ENCODE measurements around the gene CDR2.
"Not testable (repeated sequence)": the region's sequence is repeated elsewhere in the genome, so short reads cannot be mapped to it uniquely, and the experiment has no call there.

The CDR2 gene

GRCh38 chr16:22374311-22375116, at the start of gene CDR2:
CDR2 (minus strand) TSS chr16:22374619; CDS start chr16:22374309, 310 bp downstream.
- peaks cover 24% of the 10 kb centered on the region for H3K4me1 ChIP-seq (ENCODE audit: control insufficient read depth, insufficient read depth, low read length)
- peak within 1 kb of the TSS; percentile 69 for H3K9ac ChIP-seq (ENCODE audit: low read depth, low read length)
- H3K36me3 ChIP-seq (ENCODE audit: control insufficient read depth, insufficient read depth, low read length) = peaks cover 17% of the 10 kb centered on the region; the same call in 1 of the 2 replicates
- no peaks in the 10 kb centered on the region for H3K9me3 ChIP-seq (ENCODE audit: control insufficient read depth, insufficient read depth, low read length)
- H3K27me3 ChIP-seq (ENCODE audit: control insufficient read depth, insufficient read depth, low read length) = no peaks in the 10 kb centered on the region; the same call in 1 of the 2 replicates
- H3K4me3 ChIP-seq (ENCODE audit: low read depth, low read length) = peak within 1 kb of the TSS; percentile 88
- H3K27ac ChIP-seq (ENCODE audit: low read depth, low read length) = peak within 1 kb of the TSS; percentile 83

- no peaks in the 10 kb centered on the region for H3K9me3 ChIP-seq (ENCODE audit: control insufficient read depth, insufficient read depth, low read length)
- no peaks in the 10 kb centered on the region for H3K27me3 ChIP-seq (ENCODE audit: control insufficient read depth, insufficient read depth, low read length)
- no peak overlapping the region for H3K9ac ChIP-seq (ENCODE audit: low read depth, low read length)
- no peak overlapping the region for H3K27ac ChIP-seq (ENCODE audit: low read depth, low read length)
- H3K36me3 ChIP-seq (ENCODE audit: control insufficient read depth, insufficient read depth, low read length) = peaks cover 24% of the 10 kb centered on the region
- H3K4me1 ChIP-seq (ENCODE audit: control insufficient read depth, insufficient read depth, low read length) = no peaks in the 10 kb centered on the region
- H3K4me3 ChIP-seq (ENCODE audit: low read depth, low read length) = no peak overlapping the region
Observed at GRCh38 chr16:22423716-22424115, 49.3 kb upstream of the CDR2 start.

- H3K4me3 ChIP-seq (ENCODE audit: low read depth, low read length) = no peak overlapping the region
- H3K4me1 ChIP-seq (ENCODE audit: control insufficient read depth, insufficient read depth, low read length) = no peaks in the 10 kb centered on the region
- 0 out of 2 replicates have a peak, but pooled peaks cover 13% of the 10 kb centered on the region for H3K36me3 ChIP-seq (ENCODE audit: control insufficient read depth, insufficient read depth, low read length)
- no peak overlapping the region for H3K9ac ChIP-seq (ENCODE audit: low read depth, low read length)
- no peak overlapping the region for H3K27ac ChIP-seq (ENCODE audit: low read depth, low read length)
- no peaks in the 10 kb centered on the region for H3K27me3 ChIP-seq (ENCODE audit: control insufficient read depth, insufficient read depth, low read length)
- H3K9me3 ChIP-seq (ENCODE audit: control insufficient read depth, insufficient read depth, low read length) = no peaks in the 10 kb centered on the region
Observed at GRCh38 chr16:22421136-22421535, 46.7 kb upstream of the CDR2 start.

GRCh38 chr16:22420606-22421135, 46.3 kb upstream of the CDR2 start:
- no peaks in the 10 kb centered on the region for H3K27me3 ChIP-seq (ENCODE audit: control insufficient read depth, insufficient read depth, low read length)
- no peak overlapping the region for H3K9ac ChIP-seq (ENCODE audit: low read depth, low read length)
- H3K36me3 ChIP-seq (ENCODE audit: control insufficient read depth, insufficient read depth, low read length) = 0 out of 2 replicates have a peak, but pooled peaks cover 13% of the 10 kb centered on the region
- no peak overlapping the region for H3K4me3 ChIP-seq (ENCODE audit: low read depth, low read length)
- H3K4me1 ChIP-seq (ENCODE audit: control insufficient read depth, insufficient read depth, low read length) = no peaks in the 10 kb centered on the region
- no peaks in the 10 kb centered on the region for H3K9me3 ChIP-seq (ENCODE audit: control insufficient read depth, insufficient read depth, low read length)
- H3K27ac ChIP-seq (ENCODE audit: low read depth, low read length) = no peak overlapping the region

DNA sequence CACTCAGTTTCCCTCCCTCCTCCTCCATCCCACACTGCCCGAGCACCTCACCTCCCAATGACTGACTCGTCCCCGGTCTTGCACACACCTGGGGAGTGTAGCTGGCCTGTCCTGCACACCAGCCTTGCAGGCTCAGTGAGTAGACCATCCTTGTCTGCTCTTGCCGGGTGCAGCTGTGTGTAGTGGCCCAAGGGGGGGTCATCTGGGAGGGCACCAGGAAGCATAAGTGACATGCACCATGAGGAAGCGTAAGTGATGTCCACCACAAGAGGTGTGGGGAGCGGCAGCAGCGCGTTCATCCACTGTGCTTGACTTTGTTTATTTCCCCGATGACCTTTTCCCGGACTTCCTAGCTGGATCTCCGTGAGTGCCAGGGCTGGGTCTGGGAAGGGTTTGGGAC, 45.5 kb upstream of the CDR2 start:
- Histone ChIP-seq H3K27me3 (ENCODE audit: control insufficient read depth, insufficient read depth, low read length) (no peaks in the 10 kb centered on the region), H3K9me3 (ENCODE audit: control insufficient read depth, insufficient read depth, low read length) (no peaks in the 10 kb centered on the region), H3K9ac (ENCODE audit: low read depth, low read length) (no peak overlapping the region), H3K36me3 (ENCODE audit: control insufficient read depth, insufficient read depth, low read length) (0 out of 2 replicates have a peak, but pooled peaks cover 13% of the 10 kb centered on the region), H3K27ac (ENCODE audit: low read depth, low read length) (no peak overlapping the region), H3K4me1 (ENCODE audit: control insufficient read depth, insufficient read depth, low read length) (no peaks in the 10 kb centered on the region), H3K4me3 (ENCODE audit: low read depth, low read length) (no peak overlapping the region)

GRCh38 chr16:22418826-22419225, 44.4 kb upstream of the CDR2 start:
- Histone ChIP-seq H3K9me3 (ENCODE audit: control insufficient read depth, insufficient read depth, low read length) (no peaks in the 10 kb centered on the region), H3K4me3 (ENCODE audit: low read depth, low read length) (no peak overlapping the region), H3K4me1 (ENCODE audit: control insufficient read depth, insufficient read depth, low read length) (no peaks in the 10 kb centered on the region), H3K27me3 (ENCODE audit: control insufficient read depth, insufficient read depth, low read length) (no peaks in the 10 kb centered on the region), H3K36me3 (ENCODE audit: control insufficient read depth, insufficient read depth, low read length) (0 out of 2 replicates have a peak, but pooled peaks cover 12% of the 10 kb centered on the region), H3K9ac (ENCODE audit: low read depth, low read length) (no peak overlapping the region), H3K27ac (ENCODE audit: low read depth, low read length) (no peak overlapping the region)

DNA sequence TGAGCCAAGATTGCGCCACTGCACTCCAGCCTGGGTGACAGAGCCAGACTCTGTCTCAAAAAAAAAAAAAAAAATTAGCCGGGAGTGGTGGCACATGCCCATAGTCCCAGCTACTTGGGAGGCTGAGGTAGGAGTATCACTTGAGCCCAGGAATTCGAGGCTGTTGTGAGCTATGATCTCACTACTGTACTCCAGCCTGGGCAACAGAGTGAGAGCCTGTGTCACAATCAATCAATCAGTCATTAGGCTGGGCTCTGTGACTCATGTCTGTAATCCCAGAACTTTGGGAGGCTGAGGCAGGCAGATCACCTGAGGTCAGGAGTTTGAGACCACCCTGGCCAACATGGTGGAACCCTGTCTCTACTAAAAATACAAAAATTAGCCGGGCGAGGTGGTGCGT, 43.4 kb upstream of the CDR2 start:
- not testable (repeated sequence) for H3K9ac ChIP-seq (ENCODE audit: low read depth, low read length); H3K36me3 ChIP-seq (ENCODE audit: control insufficient read depth, insufficient read depth, low read length); H3K4me1 ChIP-seq (ENCODE audit: control insufficient read depth, insufficient read depth, low read length); H3K4me3 ChIP-seq (ENCODE audit: low read depth, low read length); H3K27me3 ChIP-seq (ENCODE audit: control insufficient read depth, insufficient read depth, low read length); H3K27ac ChIP-seq (ENCODE audit: low read depth, low read length); H3K9me3 ChIP-seq (ENCODE audit: control insufficient read depth, insufficient read depth, low read length)

DNA sequence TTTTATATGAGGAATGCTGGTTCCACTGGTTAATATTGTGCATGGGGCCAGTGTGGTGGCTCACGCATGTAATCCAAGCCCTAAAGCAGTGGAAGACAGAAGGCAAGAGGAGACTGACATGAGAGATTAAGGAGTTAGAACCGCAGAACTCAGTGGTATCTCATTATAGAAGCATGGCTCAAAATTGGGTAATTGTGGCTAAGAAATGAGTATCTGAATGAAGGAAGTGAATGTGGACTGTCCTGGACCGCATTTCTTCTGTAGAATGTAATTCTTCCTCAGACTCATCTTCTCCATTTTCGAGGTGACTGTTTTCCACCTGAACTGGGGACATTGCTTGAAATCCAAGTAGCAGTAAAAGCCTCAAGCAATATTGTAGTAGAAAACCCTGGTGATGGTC, 42.6 kb upstream of the CDR2 start:
- Histone ChIP-seq H3K9me3 (ENCODE audit: control insufficient read depth, insufficient read depth, low read length) (no peaks in the 10 kb centered on the region), H3K27me3 (ENCODE audit: control insufficient read depth, insufficient read depth, low read length) (no peaks in the 10 kb centered on the region), H3K36me3 (ENCODE audit: control insufficient read depth, insufficient read depth, low read length) (0 out of 2 replicates have a peak, but pooled peaks cover 10% of the 10 kb centered on the region)

GRCh38 chr16:22413819-22414218, 39.4 kb upstream of the CDR2 start:
- Histone ChIP-seq H3K27me3 (ENCODE audit: control insufficient read depth, insufficient read depth, low read length) (no peaks in the 10 kb centered on the region), H3K36me3 (ENCODE audit: control insufficient read depth, insufficient read depth, low read length) (no peaks in the 10 kb centered on the region), H3K4me1 (ENCODE audit: control insufficient read depth, insufficient read depth, low read length) (no peaks in the 10 kb centered on the region), H3K27ac (ENCODE audit: low read depth, low read length) (no peak overlapping the region), H3K4me3 (ENCODE audit: low read depth, low read length) (no peak overlapping the region), H3K9me3 (ENCODE audit: control insufficient read depth, insufficient read depth, low read length) (no peaks in the 10 kb centered on the region), H3K9ac (ENCODE audit: low read depth, low read length) (no peak overlapping the region)

More for the DNA sequence above, 42.6 kb upstream of the CDR2 start:
- Histone ChIP-seq H3K9ac (ENCODE audit: low read depth, low read length) (no peak overlapping the region), H3K4me1 (ENCODE audit: control insufficient read depth, insufficient read depth, low read length) (no peaks in the 10 kb centered on the region), H3K27ac (ENCODE audit: low read depth, low read length) (no peak overlapping the region), H3K4me3 (ENCODE audit: low read depth, low read length) (no peak overlapping the region)

DNA sequence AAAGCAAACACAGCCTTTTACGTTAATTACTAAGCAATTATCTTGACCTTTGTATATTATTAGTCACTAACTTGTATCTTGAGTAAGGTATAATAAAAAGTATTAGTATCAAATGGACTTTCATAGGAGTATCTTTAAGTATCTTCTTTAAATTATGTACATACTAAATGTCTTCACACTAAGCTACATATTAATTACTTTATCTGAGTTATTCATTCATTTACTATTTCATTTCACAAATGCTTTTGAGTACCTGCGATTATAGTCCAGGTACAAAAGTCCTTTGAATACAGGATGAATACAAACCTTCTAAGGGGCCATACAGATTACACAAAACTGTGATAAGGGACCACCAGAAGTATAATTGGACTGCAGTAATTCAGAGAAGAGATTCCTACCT, 33.1 kb upstream of the CDR2 start:
- Histone ChIP-seq H3K4me1 (ENCODE audit: control insufficient read depth, insufficient read depth, low read length) (no peaks in the 10 kb centered on the region), H3K4me3 (ENCODE audit: low read depth, low read length) (no peak overlapping the region), H3K9me3 (ENCODE audit: control insufficient read depth, insufficient read depth, low read length) (no peaks in the 10 kb centered on the region), H3K36me3 (ENCODE audit: control insufficient read depth, insufficient read depth, low read length) (no peaks in the 10 kb centered on the region), H3K27ac (ENCODE audit: low read depth, low read length) (no peak overlapping the region), H3K27me3 (ENCODE audit: control insufficient read depth, insufficient read depth, low read length) (no peaks in the 10 kb centered on the region), H3K9ac (ENCODE audit: low read depth, low read length) (no peak overlapping the region)

- Histone ChIP-seq H3K9me3 (ENCODE audit: control insufficient read depth, insufficient read depth, low read length) (no peaks in the 10 kb centered on the region), H3K4me3 (ENCODE audit: low read depth, low read length) (no peak overlapping the region), H3K4me1 (ENCODE audit: control insufficient read depth, insufficient read depth, low read length) (no peaks in the 10 kb centered on the region), H3K27me3 (ENCODE audit: control insufficient read depth, insufficient read depth, low read length) (no peaks in the 10 kb centered on the region), H3K9ac (ENCODE audit: low read depth, low read length) (no peak overlapping the region), H3K36me3 (ENCODE audit: control insufficient read depth, insufficient read depth, low read length) (no peaks in the 10 kb centered on the region), H3K27ac (ENCODE audit: low read depth, low read length) (no peak overlapping the region)
Observed at GRCh38 chr16:22402191-22402590, 27.8 kb upstream of the CDR2 start.
